ENCODE data around the gene RNF41.

- TF ChIP-seq EZH2 (IDR thresholded peaks at IDR 0.05; ENCODE audit: insufficient read depth, poor library complexity, severe bottlenecking) (no peak), EZH2phosphoT487 (IDR thresholded peaks at IDR 0.05; ENCODE audit: insufficient read depth, low read depth) (no peak)
Observed at GRCh38 chr12:56197921-56198635, 23.6 kb downstream of the RNF41 start.

Data from GM23248 (cell line).